ENCODE data around the gene CHRM2. TPM values are rescaled to one million over a fixed set of nuclear protein-coding genes. Genes with fewer than 3 reads are reported as not detected.

The CHRM2 gene
- total RNA-seq, 1 experiment from 2014 or later = 2.8 TPM

DNA sequence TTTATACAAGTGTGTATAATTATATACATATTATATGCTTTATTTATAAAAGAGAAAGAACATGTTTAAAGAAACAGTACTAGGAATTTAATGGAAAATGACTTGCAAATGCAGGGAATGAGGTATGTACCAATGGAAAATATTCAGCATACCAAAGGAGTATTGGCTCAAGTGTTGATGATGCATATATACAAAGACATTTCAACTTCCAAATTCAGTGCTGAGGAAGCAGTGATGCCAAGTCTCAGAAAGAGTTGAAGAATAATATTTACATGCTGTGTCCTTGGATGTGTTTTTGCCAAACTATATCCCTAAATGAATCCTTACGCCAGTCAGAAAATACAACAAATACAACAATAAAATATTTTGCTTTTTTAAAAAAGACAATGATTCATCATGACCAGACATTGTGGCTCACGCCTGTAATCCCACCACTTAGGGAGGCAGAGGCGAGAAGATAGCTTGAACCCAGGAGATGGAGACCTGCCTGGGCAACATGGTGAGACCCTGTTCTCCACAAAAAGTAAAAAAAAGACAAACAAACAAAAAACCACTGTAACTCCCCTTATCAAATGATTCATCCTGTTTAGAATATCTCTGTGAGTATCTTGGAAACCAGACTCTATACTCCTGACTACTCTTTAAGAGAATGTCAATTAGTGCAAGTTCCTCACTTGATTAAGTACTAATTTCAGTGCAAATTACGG is 157.2 kb downstream of the CHRM2 start:
- DNase-seq (ENCODE audit: low read depth) = peak; percentile 53

DNA sequence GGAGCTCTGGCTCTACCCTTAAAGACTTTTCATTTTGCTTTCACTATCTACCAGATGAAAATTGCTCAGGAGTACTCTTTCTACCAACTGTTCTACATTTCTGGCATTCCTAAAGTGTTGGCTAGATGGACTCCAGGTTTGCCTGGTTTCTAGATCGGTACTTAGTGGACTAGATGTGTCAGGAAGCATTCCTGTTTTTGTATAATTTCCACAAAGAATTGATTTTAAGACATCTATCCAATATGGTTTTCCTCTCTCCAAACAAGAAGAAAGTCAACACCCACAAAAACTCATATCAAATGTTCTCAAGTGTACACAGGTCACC is 157.7 kb downstream of the CHRM2 start:
- peak; percentile 46 for DNase-seq (ENCODE audit: low read depth)

- DNase-seq (ENCODE audit: low read depth) = peak; percentile 65
These were observed 164.0 kb downstream of the CHRM2 start for GRCh38 chr7:137032436-137032835.

- DNase-seq (ENCODE audit: low read depth) = peak; percentile 31
These were observed 168.3 kb downstream of the CHRM2 start for GRCh38 chr7:137036768-137037167.

DNA sequence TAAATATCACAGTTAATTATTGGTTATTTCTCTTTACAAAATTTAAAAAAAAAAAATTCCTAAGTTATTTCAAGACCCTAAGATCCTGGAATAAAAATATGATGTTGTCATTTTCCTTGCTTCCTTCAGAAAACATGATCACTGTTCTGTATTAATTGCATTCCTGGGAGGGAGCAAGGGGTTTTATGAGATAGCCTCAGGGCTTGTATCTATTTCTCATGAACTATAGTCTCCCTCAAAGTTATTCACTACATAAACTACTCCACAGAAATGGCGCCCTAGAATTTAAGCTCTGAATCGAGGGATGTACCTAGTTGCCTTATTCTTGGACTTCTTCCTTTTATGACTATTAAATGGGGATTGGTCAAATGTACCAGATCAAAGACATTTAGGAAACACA is 170.3 kb downstream of the CHRM2 start:
- DNase-seq (ENCODE audit: low read depth) = peak; percentile 77

- no peak for DNase-seq (ENCODE audit: low read depth)
These were observed 172.3 kb downstream of the CHRM2 start for GRCh38 chr7:137040745-137041144.

GRCh38 chr7:137045573-137045972 is 177.1 kb downstream of the CHRM2 start:
- DNase-seq (ENCODE audit: low read depth) = no peak

DNA sequence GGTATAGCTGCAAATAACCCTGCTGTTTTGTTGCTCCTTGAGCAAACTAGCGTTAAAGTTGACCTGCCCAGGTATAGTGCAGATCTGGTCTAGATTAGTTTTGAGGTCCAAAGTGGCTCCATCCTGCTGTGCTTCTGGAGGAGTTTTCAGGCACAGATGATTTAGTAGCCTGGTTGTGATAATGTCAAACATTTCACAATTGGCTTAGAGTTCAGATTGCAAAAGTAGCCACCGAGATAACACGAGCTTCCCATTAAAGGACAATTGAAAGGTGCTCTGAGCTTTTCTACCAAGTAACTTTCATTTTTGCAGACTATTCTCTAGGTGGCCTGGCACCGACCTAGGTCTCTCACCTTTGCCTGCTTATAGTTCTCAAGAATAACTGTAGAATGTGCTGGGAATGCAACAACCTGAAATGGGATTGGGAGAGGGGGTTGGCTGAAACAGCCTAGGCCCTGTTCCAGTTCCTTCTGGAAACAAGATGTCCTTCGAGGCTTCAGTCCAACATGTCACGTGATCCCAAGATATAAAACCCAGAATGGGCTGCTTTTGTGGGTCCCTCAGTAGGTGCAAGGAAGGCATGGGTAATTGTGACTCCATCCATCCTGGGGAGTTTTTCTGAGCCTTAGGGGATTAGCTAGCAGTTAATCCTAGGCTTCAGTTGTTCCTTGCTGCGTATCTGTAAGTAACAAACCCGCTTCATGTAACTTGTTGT is 201.0 kb downstream of the CHRM2 start:
- no peak for DNase-seq (ENCODE audit: low read depth)
